Stimulated activated CD8-positive, alpha-beta memory T cell treated with anti-CD3 and anti-CD28 coated beads, Interleukin-12 subunit alpha, Interleukin-12 subunit beta, amount 100 ng/mL, for 24 hours (primary cell): ENCODE measurements around the gene PALM.
"Not testable (repeated sequence)": the region's sequence is repeated elsewhere in the genome, so short reads cannot be mapped to it uniquely, and the experiment has no call there.

Source experiments
- DNase-seq: peaks from one replicate; pipeline ENCODE4 v3.0.0-alpha.2; 2020; ENCODE audit errors: extremely low read depth

The PALM gene

GRCh38 chr19:679418-680286, 29.1 kb upstream of the PALM start:
- no peak for DNase-seq

GRCh38 chr19:680287-681028, 28.3 kb upstream of the PALM start:
- DNase-seq = peak; percentile 100

GRCh38 chr19:681029-682019, 27.4 kb upstream of the PALM start:
- DNase-seq = peak; percentile 77

- no peak for DNase-seq
Observed at GRCh38 chr19:682678-683320, 25.9 kb upstream of the PALM start.

GRCh38 chr19:685454-685931, 23.2 kb upstream of the PALM start:
- no peak for DNase-seq

GRCh38 chr19:686589-687297, 22.0 kb upstream of the PALM start:
- no peak for DNase-seq

- DNase-seq = no peak
Observed at GRCh38 chr19:687569-688166, 21.1 kb upstream of the PALM start.

GRCh38 chr19:688214-688613, 20.5 kb upstream of the PALM start:
- no peak for DNase-seq

GRCh38 chr19:688992-689391, 19.7 kb upstream of the PALM start:
- DNase-seq = no peak

GRCh38 chr19:690203-690602, 18.5 kb upstream of the PALM start:
- DNase-seq = no peak

GRCh38 chr19:694481-695351, 14.0 kb upstream of the PALM start:
- no peak for DNase-seq

- no peak for DNase-seq
Observed at GRCh38 chr19:695352-695949, 13.3 kb upstream of the PALM start, which contains the start of gene PRSS57. TSS of gene PRSS57 (minus strand) at chr19:695452. CDS start at chr19:695430, 22 bp downstream.

- not testable (repeated sequence) for DNase-seq
Observed at GRCh38 chr19:698529-698928, 10.2 kb upstream of the PALM start.

- DNase-seq = not testable (repeated sequence)
Observed at GRCh38 chr19:699885-700284, 8.8 kb upstream of the PALM start.

- not testable (repeated sequence) for DNase-seq
Observed at GRCh38 chr19:702847-703246, 5.9 kb upstream of the PALM start.

- no peak for DNase-seq
Observed at GRCh38 chr19:703329-703650, 5.4 kb upstream of the PALM start.

GRCh38 chr19:703651-704446, 4.9 kb upstream of the PALM start:
- peak; percentile 33 for DNase-seq

GRCh38 chr19:704447-704741, 4.3 kb upstream of the PALM start:
- DNase-seq = no peak
